IPS-18c (cell line): Measurements from ENCODE around the gene SLC5A11.
"Not testable (repeated sequence)": the region's sequence is repeated elsewhere in the genome, so short reads cannot be mapped to it uniquely, and the experiment has no call there.

Experiments used
- H3K4me3 ChIP-seq: 2 replicates; pipeline ENCODE4 v1.7.0; 2013; ENCODE audit warnings: low read depth, mild to moderate bottlenecking, low read length, moderate library complexity; ENCODE audit not compliant: insufficient read depth
- H3K9me3 ChIP-seq: one replicate; pipeline ENCODE4 v1.6.1; 2013; ENCODE audit warnings: mild to moderate bottlenecking, low read length, moderate library complexity; ENCODE audit not compliant: control insufficient read depth, insufficient read depth

Gene SLC5A11

DNA sequence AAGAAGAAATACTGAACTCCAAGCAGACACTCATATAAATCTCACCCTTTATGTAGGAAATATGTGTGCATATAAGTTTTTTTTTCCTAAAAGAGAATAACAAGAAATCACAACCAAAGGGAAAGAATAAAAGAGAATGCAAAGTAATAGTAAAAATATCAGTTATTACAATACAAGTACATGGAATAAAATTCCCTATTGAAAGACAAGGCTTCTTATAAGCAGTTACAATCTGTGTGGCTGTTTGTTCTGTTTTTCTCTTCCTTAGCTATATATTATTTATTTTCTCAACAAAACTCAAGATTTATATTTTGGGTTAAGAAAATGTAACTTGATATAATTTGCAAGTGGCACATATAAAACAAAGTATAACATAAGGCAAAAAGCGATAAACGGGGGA, 41.7 kb downstream of the SLC5A11 start:
- no peaks in the 10 kb centered on the region for H3K9me3 ChIP-seq
- H3K4me3 ChIP-seq, result no peak overlapping the region

- Histone ChIP-seq H3K4me3 (no peak overlapping the region), H3K9me3 (no peaks in the 10 kb centered on the region)
These were observed 45.0 kb downstream of the SLC5A11 start for GRCh38 chr16:24890746-24891145.

DNA sequence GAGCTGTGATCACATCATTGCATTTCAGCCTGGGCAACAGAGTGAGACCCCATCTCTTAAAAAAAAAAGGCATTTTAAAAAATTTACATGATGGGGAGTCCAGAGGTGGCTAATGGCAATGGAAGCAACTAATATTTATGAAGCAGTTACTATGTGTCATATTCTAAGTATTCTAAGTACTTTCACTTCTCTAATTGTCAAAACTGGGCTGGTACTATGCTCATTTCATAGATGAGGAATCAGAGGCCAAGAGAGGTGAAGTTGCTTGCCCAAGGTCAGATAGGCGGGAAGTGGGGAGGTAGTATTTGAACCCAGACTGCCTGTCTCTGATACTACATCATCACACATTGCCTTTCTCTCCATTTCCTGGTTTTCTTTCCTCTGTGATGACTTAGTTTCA, 50.7 kb downstream of the SLC5A11 start:
- Histone ChIP-seq H3K9me3 (no peaks in the 10 kb centered on the region), H3K4me3 (no peak overlapping the region)

- not testable (repeated sequence) for H3K4me3 ChIP-seq, H3K9me3 ChIP-seq
These were observed 51.8 kb downstream of the SLC5A11 start for GRCh38 chr16:24897522-24897921.

GRCh38 chr16:24900230-24900629, 54.5 kb downstream of the SLC5A11 start:
- no peaks in the 10 kb centered on the region for H3K9me3 ChIP-seq
- no peak overlapping the region for H3K4me3 ChIP-seq

DNA sequence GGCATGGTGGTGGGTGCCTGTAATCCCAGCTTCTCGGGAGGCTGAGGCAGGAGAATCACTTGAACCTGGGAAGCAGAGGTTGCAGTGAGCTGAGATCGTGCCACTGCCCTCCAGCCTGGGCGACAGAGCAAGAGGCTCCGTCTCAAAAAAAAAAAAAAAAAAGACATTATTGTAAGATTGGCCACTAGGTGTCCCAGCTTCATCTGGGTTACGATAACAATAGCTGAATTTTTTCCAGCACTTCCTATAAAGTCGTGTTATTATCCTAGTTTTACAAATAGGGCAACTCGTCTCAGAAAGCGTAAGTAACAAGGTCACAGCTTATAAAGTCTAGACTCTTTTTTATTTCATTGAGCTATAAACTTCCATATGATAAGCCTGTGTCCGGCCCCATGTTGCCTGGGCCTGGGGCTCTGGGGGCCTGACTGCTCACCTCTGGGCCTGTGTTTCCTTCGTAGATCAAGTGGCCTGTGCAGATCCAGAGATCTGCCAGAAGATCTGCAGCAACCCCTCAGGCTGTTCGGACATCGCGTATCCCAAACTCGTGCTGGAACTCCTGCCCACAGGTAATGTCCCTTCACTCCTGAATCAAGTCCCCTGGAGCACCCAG, 60.5 kb downstream of the SLC5A11 start:
- H3K9me3 ChIP-seq, result no peaks in the 10 kb centered on the region
- H3K4me3 ChIP-seq, result no peak overlapping the region

DNA sequence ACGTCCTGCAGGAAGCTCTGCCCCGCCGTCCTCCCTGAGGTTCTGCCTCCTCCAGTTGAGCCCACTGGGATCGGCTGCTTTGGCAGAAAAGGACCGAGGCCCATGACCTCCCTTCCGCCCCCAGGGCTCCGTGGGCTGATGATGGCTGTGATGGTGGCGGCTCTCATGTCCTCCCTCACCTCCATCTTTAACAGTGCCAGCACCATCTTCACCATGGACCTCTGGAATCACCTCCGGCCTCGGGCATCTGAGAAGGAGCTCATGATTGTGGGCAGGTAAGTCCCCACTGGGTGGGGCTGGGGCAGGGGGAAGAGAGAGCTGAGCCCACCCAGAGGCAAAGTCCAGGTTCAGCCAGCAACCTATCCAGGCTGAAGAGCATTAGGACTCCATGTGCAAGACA, 61.1 kb downstream of the SLC5A11 start:
- no peak overlapping the region for H3K4me3 ChIP-seq

GRCh38 chr16:24908716-24909115, 63.0 kb downstream of the SLC5A11 start:
- Histone ChIP-seq H3K4me3 (no peak overlapping the region), H3K9me3 (no peaks in the 10 kb centered on the region)

More for the DNA sequence above, 61.1 kb downstream of the SLC5A11 start:
- no peaks in the 10 kb centered on the region for H3K9me3 ChIP-seq

- no peak overlapping the region for H3K4me3 ChIP-seq
- H3K9me3 ChIP-seq, result no peaks in the 10 kb centered on the region
These were observed 64.1 kb downstream of the SLC5A11 start for GRCh38 chr16:24909856-24910255.

GRCh38 chr16:24915019-24915418, 69.3 kb downstream of the SLC5A11 start:
- no peaks in the 10 kb centered on the region for H3K9me3 ChIP-seq
- no peak overlapping the region for H3K4me3 ChIP-seq

- Histone ChIP-seq H3K4me3 (no peak overlapping the region), H3K9me3 (no peaks in the 10 kb centered on the region)
These were observed 69.8 kb downstream of the SLC5A11 start for GRCh38 chr16:24915576-24915975.

DNA sequence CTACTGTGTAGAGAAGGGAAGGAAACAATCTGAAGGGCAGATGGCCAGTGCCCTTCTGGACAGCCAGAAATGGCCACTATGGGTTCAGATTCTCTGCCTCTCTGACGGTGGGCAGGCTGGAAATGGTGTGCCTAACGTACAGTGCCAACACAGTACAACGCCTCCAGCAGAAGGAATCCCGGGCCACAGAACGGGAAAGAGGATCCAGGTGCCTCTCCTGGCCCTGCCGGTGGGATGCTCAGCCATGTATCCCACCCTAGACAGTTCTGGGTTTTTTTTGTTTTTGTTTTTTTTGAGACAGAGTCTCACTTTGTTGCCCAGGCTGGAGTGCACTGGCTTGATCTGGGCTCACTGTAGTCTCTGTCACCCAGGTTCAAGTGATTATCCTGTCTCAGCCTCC, 71.5 kb downstream of the SLC5A11 start:
- Histone ChIP-seq H3K9me3 (no peaks in the 10 kb centered on the region), H3K4me3 (no peak overlapping the region)

DNA sequence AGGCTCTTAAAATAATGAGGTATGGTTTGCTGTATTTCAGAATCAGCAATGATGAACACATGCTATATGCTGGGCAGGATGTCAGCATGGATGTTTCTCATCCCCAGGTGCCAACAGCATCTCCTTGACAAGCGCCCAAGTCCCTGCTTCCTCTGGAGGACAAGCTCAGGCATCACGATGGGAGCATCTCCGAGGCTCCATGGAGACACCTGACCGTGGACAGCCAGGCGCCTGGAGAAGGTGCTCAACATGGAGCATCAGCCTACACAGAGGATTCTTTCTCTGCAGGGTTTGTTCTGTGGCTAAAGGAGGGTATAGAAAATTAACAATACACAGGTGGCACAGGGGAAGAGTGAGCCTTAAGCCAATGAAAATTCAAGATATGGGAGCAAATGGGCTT, 72.1 kb downstream of the SLC5A11 start:
- no peak overlapping the region for H3K4me3 ChIP-seq
- H3K9me3 ChIP-seq, result no peaks in the 10 kb centered on the region

DNA sequence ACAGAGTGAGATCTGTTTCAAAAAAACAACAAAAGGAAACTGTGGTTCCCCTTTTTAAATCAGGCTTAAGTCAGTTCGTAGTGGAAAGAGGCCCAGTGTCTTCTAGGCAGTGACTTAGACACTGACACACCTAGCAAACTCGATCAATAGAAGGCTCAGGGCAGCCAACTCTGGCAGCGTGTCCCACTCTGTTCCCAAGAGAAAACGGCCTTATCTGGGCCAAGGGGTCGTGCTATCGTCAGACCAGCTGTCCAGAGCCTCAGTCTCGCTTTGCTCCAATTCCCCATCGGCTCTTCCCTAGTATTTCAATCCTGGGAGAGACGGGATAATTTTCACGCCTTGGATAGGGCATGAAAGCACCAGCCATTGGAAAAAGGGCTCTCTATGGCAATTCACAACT, 72.9 kb downstream of the SLC5A11 start:
- Histone ChIP-seq H3K9me3 (no peaks in the 10 kb centered on the region), H3K4me3 (no peak overlapping the region)

- no peak overlapping the region for H3K4me3 ChIP-seq
- no peaks in the 10 kb centered on the region for H3K9me3 ChIP-seq
These were observed 73.8 kb downstream of the SLC5A11 start for GRCh38 chr16:24919536-24919935.

- Histone ChIP-seq H3K4me3 (no peak overlapping the region), H3K9me3 (no peaks in the 10 kb centered on the region)
These were observed 74.8 kb downstream of the SLC5A11 start for GRCh38 chr16:24920568-24920967.

GRCh38 chr16:24921229-24921628, 75.5 kb downstream of the SLC5A11 start:
- Histone ChIP-seq H3K4me3 (no peak overlapping the region), H3K9me3 (no peaks in the 10 kb centered on the region)

DNA sequence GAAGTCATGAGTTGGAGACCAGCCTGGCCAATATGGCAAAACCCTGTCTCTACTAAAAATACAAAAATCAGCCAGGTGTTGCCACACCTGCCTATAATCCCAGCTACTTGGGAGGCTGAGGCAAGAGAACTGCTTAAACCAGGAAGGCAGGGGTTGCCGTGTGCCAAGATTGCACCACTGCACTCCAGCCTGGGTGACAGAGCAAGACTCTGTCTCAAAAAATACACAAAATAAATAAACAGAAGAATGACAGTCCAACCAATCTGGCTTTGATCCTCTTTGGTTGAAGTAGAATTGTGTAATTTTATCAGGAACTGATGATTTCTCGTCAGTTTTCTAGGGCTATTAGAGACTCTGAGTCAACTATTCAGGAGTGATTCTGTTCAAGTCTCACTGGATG, 79.4 kb downstream of the SLC5A11 start:
- H3K4me3 ChIP-seq, result no peak overlapping the region
- no peaks in the 10 kb centered on the region for H3K9me3 ChIP-seq

DNA sequence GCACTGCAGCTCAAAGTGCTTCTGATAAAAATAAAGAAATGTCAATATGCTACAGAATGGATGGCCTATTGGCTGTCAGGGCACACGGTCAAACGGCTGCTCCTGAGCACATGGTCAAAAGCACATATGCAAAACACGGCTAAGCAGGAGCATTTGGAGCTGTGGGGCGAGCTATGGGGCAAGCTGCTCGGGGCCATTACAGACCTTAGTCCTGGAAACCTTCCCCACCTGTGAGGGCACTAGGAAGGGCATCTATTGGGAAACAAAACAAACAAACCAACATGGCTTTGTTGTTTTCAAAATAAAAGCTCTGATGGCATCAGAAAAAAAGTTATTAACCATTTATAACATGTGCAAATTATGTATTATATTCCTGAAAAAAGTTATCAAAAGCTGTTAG, 83.6 kb downstream of the SLC5A11 start:
- Histone ChIP-seq H3K4me3 (no peak overlapping the region), H3K9me3 (no peaks in the 10 kb centered on the region)
